Measurements from ENCODE around the gene DZANK1.
A peak's percentile ranks its signal among the peaks of the same experiment; 100 is the strongest.
"Not testable (repeated sequence)": the region's sequence is repeated elsewhere in the genome, so short reads cannot be mapped to it uniquely, and the experiment has no call there.

The DZANK1 gene

GRCh38 chr20:18466894-18467730 is at the start of gene DZANK1, which contains the start of gene POLR3F:
Gene DZANK1 (minus strand): TSS chr20:18467030. CDS start chr20:18465358, 1,672 bp downstream.
Gene POLR3F (plus strand): TSS chr20:18467390. CDS start chr20:18467507, 117 bp downstream.
- peak; percentile 83 to 86 for DNase-seq (ENCODE audit: low read depth in 1 of 2, low spot score in 1 of 2)

DNA sequence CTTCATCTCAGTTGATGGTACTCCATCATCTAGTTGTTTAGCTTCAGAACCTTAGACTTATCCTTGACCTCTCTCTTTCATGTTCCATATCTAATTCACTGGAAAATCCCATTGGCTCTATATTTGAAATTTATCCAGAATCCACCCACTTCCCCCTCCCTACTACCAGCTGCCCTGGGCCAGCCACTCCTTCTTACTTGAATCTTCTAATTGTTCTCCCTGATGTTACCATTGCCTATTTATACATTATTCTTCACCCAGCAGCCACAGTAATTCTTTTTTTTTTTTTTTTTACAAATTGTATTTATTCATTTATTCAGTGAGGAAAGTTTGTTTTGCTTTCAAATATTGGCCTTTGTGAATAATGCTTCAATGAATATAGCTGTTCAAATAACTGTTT is 49.1 kb upstream of the DZANK1 start:
- no peak for DNase-seq (ENCODE audit: low read depth in 1 of 2, low spot score in 1 of 2)

GRCh38 chr20:18514127-18514526 is 47.3 kb upstream of the DZANK1 start:
- DNase-seq (ENCODE audit: low read depth in 1 of 2, low spot score in 1 of 2), result no peak

DNA sequence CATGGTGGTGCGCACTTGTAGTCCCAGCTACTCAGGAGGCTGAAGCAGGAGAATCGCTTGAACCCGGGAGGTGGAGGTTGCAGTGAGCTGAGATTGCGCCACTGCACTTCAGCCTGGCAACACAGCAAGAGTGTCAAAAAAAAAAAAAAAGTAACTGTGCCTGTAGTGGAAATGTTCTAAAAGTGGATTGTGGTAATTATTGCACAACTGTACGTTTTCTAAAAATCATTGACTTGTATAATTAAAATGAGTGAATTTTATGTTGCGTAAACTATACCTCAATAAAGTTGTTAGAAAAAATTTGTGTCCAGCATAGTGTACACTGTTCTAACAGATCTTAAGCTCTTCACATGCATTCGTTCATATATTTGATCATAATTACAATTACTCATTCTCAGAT is 46.4 kb upstream of the DZANK1 start:
- DNase-seq (ENCODE audit: low read depth in 1 of 2, low spot score in 1 of 2), result no peak

GRCh38 chr20:18511571-18511970 is 44.7 kb upstream of the DZANK1 start:
- DNase-seq (ENCODE audit: low read depth in 1 of 2, low spot score in 1 of 2), result no peak

GRCh38 chr20:18507218-18508191 is 40.7 kb upstream of the DZANK1 start, which contains the start of gene SEC23B:
Gene SEC23B (plus strand): TSS chr20:18507940. CDS start chr20:18510836, 2,896 bp downstream.
- peak; percentile 93 to 96 for DNase-seq (ENCODE audit: low read depth in 1 of 2, low spot score in 1 of 2)

- DNase-seq (ENCODE audit: low read depth in 1 of 2, low spot score in 1 of 2), result no peak
These were observed 39.9 kb upstream of the DZANK1 start for GRCh38 chr20:18506744-18507143.

- DNase-seq (ENCODE audit: low read depth in 1 of 2, low spot score in 1 of 2), result no peak
These were observed 37.7 kb upstream of the DZANK1 start for GRCh38 chr20:18504479-18505060.

DNA sequence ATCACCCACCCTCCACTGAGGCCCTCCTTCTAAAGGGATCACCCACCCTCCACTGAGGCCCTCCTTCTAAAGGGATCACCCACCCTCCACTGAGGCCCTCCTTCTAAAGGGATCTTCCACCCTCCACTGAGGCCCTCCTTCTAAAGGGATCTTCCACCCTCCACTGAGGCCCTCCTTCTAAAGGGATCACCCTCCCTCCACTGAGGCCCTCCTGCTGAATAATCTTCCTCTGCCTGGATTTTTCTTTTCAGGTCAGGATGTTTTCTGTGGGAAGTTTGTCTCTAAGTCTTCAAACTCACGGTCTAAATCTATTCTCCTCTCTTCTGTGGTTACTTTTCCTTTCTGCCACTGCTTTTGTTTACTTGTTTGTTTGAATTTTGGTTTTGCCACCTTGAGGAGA is 34.8 kb upstream of the DZANK1 start:
- DNase-seq (ENCODE audit: low read depth in 1 of 2, low spot score in 1 of 2), result not testable (repeated sequence)

- DNase-seq (ENCODE audit: low read depth in 1 of 2, low spot score in 1 of 2), result no peak
These were observed 30.8 kb upstream of the DZANK1 start for GRCh38 chr20:18497603-18498002.

DNA sequence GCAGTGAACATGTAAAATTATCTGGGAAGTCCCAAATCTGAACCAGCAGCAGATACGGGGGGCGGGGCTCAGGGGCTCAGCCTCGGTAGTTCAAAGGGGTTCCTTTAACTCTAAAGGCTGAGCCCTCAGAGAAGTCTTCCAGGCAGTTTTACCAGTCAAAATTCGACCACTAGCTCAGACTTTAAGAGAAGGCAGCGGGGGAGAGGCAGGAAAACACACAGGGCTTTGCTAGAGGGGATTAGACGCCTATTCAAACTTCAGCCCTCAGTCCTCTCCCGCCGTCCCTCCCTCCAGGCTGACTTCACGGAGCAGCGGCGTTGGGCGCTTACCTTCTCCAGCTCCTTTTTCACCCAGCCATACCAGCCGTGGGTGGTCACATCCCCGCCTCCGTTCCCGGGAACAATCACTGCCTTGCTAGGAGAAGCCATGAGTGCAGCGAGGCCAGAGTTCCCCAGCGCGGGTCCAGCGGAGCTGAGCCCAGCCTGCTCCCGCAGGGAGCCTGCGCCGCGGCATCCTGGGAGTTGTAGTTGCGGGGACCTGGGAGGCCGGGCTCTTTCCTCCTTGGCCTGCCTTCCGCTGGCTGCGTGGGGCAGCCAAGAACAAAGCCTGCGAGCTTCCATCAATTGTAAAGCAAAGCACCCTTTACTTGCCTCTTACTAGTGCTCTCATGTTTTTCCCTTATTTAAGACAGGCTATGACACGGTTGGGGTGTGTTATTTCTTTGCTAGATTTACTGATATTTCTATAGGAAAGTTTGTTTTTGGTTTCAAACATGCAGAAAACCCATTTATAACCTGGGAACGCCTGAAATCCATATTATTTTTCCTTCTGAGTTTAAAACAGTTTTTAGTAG is 30.1 kb upstream of the DZANK1 start, which contains the start of gene RBBP9:
TSS of gene RBBP9 (minus strand) at position 486 of the 853 bp plus-strand sequence. CDS start at position 428, 58 bp downstream.
- DNase-seq (ENCODE audit: low read depth in 1 of 2, low spot score in 1 of 2), result peak; percentile 47 to 68

DNA sequence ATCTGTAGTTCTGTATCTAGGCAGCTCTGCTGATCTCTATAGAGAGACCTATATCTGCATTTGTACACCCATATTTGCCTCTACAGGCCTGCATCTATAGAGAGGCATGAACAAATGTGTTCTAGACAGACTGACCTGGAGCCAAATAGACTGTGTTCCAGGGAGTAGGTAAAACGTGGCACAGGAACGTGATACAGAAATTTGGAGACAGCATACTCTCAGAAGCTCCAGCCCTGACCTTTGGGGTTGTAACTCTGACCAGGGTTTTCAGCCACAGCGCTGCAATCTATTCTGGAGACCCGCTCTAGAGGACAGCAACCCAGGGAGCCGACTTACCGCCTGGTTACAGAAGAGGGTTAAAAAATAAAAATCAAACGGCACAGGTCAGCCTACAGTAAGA is 29.2 kb upstream of the DZANK1 start:
- no peak for DNase-seq (ENCODE audit: low read depth in 1 of 2, low spot score in 1 of 2)

GRCh38 chr20:18488301-18488700 is 21.5 kb upstream of the DZANK1 start:
- DNase-seq (ENCODE audit: low read depth in 1 of 2, low spot score in 1 of 2), result no peak

DNA sequence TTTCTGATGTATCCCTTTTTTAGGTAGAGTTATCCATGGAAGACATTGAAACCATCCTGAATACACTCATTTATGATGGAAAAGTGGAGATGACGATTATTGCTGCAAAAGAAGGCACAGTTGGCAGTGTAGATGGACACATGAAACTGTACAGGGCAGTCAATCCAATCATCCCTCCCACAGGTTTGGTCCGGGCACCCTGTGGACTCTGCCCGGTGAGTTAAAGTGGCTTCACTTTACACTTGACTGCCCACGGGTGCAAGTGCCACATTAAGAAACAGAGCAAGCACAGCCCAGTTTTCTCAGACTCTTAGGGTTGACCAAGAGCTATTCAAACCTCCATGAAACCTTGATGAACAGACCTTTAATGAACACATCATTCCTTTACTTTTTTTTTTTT is 14.8 kb upstream of the DZANK1 start:
- DNase-seq (ENCODE audit: low read depth in 1 of 2, low spot score in 1 of 2), result no peak

GRCh38 chr20:18477821-18478220 is 11.0 kb upstream of the DZANK1 start:
- no peak for DNase-seq (ENCODE audit: low read depth in 1 of 2, low spot score in 1 of 2)

DNA sequence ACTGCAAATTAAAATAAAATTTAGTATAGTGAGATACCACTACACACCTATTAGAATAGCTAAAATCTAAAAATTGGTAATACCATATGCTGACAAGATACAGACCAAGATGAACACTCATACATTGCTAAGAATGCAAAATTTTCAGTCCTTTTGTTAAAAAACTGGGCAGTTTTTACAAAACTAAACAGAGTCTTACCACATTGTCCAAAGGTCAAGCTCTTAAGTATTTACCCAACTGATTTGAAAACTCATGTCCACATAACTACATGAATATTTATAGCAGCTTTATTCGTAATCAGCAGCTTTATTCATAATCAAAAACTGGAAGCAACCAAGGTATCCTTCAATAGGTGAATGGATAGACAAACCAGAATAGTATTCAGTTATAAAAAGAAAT is 10.4 kb upstream of the DZANK1 start:
- DNase-seq (ENCODE audit: low read depth in 1 of 2, low spot score in 1 of 2), result no peak

DNA sequence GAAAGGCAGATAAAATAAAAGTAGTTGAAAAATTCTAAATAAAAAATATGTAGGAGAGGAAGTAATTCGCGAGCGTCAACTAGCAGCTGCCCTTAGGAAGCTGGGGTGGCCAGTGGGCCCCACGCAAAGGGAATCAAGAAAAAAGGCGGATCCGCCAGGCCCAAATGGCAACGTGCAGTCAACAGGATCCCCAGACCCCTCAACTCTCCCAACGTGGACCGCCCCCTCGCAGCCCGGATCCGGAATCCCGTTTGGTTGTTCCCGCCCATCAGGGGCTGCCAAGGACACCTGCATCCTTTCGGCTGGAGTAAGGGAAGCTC is 296 bp downstream of the DZANK1 start:
- DNase-seq (ENCODE audit: low read depth in 1 of 2, low spot score in 1 of 2), result no peak

- no peak for DNase-seq (ENCODE audit: low read depth in 1 of 2, low spot score in 1 of 2)
These were observed 1.2 kb downstream of the DZANK1 start for GRCh38 chr20:18465536-18466200.

DNA sequence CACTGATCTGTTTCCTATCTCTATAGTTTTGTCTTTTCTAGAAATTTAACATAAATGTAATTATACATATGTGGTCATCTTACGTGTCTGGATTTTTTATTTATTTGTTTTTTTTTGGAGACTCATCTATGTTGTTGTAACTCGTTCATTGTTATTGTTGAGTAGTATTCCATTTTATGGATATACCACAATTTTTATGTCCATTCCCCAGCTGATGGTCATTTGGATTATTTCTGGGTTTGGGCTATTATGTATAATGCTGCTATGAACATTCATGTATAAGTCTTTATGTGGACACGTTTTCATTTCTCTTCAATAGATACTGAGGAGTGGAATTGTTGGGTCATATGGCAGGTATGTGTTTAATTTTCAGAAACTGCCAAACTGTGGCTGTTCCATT is 10.2 kb downstream of the DZANK1 start:
- DNase-seq (ENCODE audit: low read depth in 1 of 2, low spot score in 1 of 2), result no peak

DNA sequence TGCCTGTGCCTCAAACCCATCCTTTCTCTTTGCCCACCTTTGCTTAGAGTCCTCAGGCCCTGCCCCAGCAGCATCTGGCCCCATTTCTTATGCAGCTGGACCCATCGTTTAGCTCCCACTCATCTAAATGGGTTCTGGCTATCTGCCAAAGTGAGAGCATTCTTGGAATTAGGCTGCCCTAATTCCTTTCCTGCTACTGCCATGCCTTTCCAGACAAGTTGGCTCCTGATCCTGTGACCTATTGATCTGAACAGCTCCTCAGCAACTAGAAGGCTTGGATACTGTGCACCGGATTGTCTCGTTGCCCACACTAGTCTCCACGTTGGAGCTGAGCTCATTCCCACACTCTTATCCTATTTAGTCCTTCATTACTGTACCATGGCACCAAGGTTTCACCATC is 22.9 kb downstream of the DZANK1 start:
- DNase-seq (ENCODE audit: low read depth in 1 of 2, low spot score in 1 of 2), result no peak
